Measurements from ENCODE around the gene PACRG.

Gene PACRG

DNA sequence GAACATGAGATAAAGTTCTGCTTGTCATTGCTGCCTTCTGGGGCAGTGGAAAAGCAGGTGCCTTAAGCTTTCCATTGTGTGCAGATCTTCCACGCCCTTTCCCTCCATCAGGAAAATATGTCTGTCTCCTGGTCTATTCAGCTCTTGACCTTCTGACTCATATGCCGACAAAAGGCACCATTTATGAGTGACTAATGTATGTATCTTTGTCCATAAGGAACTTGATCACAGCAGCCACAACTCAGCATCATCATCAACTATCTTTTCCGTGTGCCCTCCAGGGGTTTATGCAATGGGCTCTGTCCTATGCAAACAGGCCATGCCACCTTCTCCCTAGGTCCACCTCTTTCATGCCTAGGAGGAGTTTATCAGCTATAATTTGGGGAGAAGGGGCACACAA, 584.1 kb downstream of the PACRG start:
- TF ChIP-seq, protein P1, sequence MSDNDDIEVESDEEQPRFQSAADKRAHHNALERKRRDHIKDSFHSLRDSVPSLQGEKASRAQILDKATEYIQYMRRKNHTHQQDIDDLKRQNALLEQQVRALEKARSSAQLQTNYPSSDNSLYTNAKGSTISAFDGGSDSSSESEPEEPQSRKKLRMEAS (IDR thresholded peaks at IDR 0.05): no peak
- TF ChIP-seq, protein P2, sequence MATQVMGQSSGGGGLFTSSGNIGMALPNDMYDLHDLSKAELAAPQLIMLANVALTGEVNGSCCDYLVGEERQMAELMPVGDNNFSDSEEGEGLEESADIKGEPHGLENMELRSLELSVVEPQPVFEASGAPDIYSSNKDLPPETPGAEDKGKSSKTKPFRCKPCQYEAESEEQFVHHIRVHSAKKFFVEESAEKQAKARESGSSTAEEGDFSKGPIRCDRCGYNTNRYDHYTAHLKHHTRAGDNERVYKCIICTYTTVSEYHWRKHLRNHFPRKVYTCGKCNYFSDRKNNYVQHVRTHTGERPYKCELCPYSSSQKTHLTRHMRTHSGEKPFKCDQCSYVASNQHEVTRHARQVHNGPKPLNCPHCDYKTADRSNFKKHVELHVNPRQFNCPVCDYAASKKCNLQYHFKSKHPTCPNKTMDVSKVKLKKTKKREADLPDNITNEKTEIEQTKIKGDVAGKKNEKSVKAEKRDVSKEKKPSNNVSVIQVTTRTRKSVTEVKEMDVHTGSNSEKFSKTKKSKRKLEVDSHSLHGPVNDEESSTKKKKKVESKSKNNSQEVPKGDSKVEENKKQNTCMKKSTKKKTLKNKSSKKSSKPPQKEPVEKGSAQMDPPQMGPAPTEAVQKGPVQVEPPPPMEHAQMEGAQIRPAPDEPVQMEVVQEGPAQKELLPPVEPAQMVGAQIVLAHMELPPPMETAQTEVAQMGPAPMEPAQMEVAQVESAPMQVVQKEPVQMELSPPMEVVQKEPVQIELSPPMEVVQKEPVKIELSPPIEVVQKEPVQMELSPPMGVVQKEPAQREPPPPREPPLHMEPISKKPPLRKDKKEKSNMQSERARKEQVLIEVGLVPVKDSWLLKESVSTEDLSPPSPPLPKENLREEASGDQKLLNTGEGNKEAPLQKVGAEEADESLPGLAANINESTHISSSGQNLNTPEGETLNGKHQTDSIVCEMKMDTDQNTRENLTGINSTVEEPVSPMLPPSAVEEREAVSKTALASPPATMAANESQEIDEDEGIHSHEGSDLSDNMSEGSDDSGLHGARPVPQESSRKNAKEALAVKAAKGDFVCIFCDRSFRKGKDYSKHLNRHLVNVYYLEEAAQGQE (IDR thresholded peaks at IDR 0.05; ENCODE audit: low read depth): no peak
- no peak for TF ChIP-seq CEBPB (IDR thresholded peaks at IDR 0.05)
- TF ChIP-seq, protein P3, sequence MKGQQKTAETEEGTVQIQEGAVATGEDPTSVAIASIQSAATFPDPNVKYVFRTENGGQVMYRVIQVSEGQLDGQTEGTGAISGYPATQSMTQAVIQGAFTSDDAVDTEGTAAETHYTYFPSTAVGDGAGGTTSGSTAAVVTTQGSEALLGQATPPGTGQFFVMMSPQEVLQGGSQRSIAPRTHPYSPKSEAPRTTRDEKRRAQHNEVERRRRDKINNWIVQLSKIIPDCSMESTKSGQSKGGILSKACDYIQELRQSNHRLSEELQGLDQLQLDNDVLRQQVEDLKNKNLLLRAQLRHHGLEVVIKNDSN (IDR thresholded peaks at IDR 0.05): no peak
- TF ChIP-seq TCF12 (IDR thresholded peaks at IDR 0.05; ENCODE audit: low read depth): no peak
- no peak for TF ChIP-seq YY1 (IDR thresholded peaks at IDR 0.05; ENCODE audit: low read depth)
- TF ChIP-seq EP300 (IDR thresholded peaks at IDR 0.05; ENCODE audit: borderline replicate concordance): no peak
- no peak for TF ChIP-seq TEAD4 (IDR thresholded peaks at IDR 0.05)
- no peak for TF ChIP-seq CREB1 (IDR thresholded peaks at IDR 0.05; ENCODE audit: low read depth)
- no peak for TF ChIP-seq NFIC (IDR thresholded peaks at IDR 0.05)
- TF ChIP-seq ZBTB7A (IDR thresholded peaks at IDR 0.05; ENCODE audit: low read depth): no peak
- TF ChIP-seq FOXM1 (IDR thresholded peaks at IDR 0.05; ENCODE audit: borderline replicate concordance, low read depth): no peak
- no peak for TF ChIP-seq EGR1 (IDR thresholded peaks at IDR 0.05)
- no peak for TF ChIP-seq TAF1 (IDR thresholded peaks at IDR 0.05; ENCODE audit: low read depth)
- TF ChIP-seq RAD21 (IDR thresholded peaks at IDR 0.05; ENCODE audit: low read depth): no peak

DNA sequence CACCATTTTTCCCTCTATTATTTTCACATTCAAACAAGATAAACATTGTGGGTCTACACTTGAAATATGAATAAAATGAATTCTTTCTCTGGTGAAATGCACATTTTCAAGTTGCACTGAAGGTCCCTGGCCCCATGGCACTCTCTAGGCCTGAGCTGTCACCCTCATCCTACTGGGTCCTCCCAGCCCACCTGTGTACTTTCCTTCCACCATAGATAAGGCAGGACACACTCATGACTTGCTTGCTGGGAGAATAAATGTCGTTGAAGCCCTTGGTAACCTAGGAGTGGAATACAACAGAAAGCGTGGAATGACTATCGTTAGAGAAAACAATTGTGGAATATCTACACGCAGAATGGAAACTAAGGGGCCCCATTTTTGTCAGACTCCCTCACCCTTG, 585.8 kb downstream of the PACRG start:
- TF ChIP-seq TEAD4 (IDR thresholded peaks at IDR 0.05) (no peak), FOXM1 (IDR thresholded peaks at IDR 0.05; ENCODE audit: borderline replicate concordance, low read depth) (no peak), NFIC (IDR thresholded peaks at IDR 0.05) (no peak), TAF1 (IDR thresholded peaks at IDR 0.05; ENCODE audit: low read depth) (no peak), CEBPB (IDR thresholded peaks at IDR 0.05) (no peak), TCF12 (IDR thresholded peaks at IDR 0.05; ENCODE audit: low read depth) (no peak), EGR1 (IDR thresholded peaks at IDR 0.05) (no peak), CREB1 (IDR thresholded peaks at IDR 0.05; ENCODE audit: low read depth) (no peak), EP300 (IDR thresholded peaks at IDR 0.05; ENCODE audit: borderline replicate concordance) (no peak), RAD21 (IDR thresholded peaks at IDR 0.05; ENCODE audit: low read depth) (no peak), ZBTB7A (IDR thresholded peaks at IDR 0.05; ENCODE audit: low read depth) (no peak), YY1 (IDR thresholded peaks at IDR 0.05; ENCODE audit: low read depth) (no peak)
- TF ChIP-seq, protein P3 (IDR thresholded peaks at IDR 0.05): no peak
- TF ChIP-seq, protein P2 (IDR thresholded peaks at IDR 0.05; ENCODE audit: low read depth): no peak
- TF ChIP-seq, protein P1 (IDR thresholded peaks at IDR 0.05): no peak

DNA sequence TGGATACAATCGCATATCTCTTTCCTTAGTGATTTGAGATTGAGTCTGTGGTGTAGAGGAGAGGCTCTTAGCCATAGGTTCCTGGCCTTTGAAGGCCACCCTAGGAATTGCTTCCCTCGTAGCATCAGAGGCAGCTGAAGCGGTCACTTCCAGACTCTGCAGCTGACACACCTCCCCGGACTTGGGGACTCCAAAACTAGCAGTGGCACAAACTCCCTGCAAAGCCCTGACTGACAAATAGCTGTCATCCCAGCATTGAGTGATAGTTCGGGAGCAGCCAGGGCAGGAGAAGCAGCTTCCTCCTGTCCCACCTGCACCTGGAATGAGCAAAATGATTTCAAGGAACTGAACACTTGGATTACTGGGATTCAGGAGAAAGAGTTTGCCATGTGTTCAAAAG, 586.2 kb downstream of the PACRG start:
- TF ChIP-seq, protein P3 (IDR thresholded peaks at IDR 0.05): no peak
- TF ChIP-seq TCF12 (IDR thresholded peaks at IDR 0.05; ENCODE audit: low read depth) (no peak), CREB1 (IDR thresholded peaks at IDR 0.05; ENCODE audit: low read depth) (no peak), NFIC (IDR thresholded peaks at IDR 0.05) (no peak), FOXM1 (IDR thresholded peaks at IDR 0.05; ENCODE audit: borderline replicate concordance, low read depth) (no peak), TEAD4 (IDR thresholded peaks at IDR 0.05) (no peak), CEBPB (IDR thresholded peaks at IDR 0.05) (no peak)
- TF ChIP-seq, protein P1 (IDR thresholded peaks at IDR 0.05): no peak

DNA sequence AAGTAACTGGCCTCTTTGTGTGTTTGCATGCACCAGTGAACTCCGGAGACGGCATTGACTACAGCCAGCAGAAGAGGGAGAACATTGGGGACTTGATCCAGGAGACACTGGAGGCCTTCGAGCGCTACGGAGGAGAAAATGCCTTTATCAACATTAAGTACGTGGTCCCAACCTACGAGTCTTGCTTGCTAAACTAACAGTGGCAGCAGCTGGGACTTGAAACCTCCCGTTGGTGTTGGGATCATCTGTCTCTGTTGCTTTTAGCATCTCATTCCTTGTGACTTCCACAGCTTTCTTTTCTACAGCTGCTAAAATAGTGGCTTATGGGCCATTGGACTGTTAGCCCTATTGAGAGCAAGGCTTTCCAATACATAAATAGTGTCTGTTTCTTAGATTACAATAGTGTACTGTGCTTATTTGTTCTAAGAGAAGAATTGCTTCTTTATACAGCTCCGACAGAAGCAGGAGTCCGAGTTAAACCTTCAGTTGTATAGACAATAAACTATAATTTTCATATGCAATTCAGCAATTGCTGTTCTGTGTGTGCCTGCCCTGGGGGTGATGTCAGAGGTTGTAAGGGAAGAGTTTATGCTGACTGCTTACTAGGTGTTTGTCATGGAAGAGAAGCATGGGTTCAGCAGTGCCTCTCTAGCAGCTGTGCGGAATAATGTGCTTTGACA, 587.2 kb downstream of the PACRG start:
- TF ChIP-seq, protein P1 (IDR thresholded peaks at IDR 0.05): no peak
- TF ChIP-seq EGR1 (IDR thresholded peaks at IDR 0.05): no peak
- no peak for TF ChIP-seq CREB1 (IDR thresholded peaks at IDR 0.05; ENCODE audit: low read depth)
- TF ChIP-seq EP300 (IDR thresholded peaks at IDR 0.05; ENCODE audit: borderline replicate concordance): no peak
- no peak for TF ChIP-seq FOXM1 (IDR thresholded peaks at IDR 0.05; ENCODE audit: borderline replicate concordance, low read depth)
- TF ChIP-seq NFIC (IDR thresholded peaks at IDR 0.05): no peak

All from Ishikawa (cell line).